GM19023 (cell line): ENCODE data around the gene OSBPL3.

ENCODE experiments used
- ATAC-seq: cut with Tn5 transposase; IDR thresholded peaks from one replicate; pipeline ENCODE4 v1.9.1; 2021; ENCODE audit warnings: mild to moderate bottlenecking, moderate library complexity; ENCODE audit not compliant: unreplicated experiment

OSBPL3 gene

DNA sequence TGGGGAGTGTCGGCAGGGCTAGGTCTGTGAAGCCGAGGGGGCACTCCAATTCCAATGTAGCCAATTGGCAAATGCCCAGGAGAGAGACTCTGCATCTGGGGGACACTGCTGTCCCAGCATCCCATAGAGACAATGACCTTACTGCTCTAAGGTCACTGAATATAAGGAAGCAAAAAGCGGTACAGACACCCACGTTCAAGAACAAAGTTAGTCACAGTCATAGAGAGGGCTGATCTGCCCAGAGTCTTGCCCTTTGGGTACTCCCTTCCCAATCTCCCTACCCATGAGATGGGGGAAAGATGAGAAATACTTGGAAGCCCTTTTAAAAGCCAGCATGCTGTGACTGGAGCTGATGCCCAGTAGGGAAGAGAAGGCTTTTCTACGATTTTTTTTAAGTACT lies 146.4 kb downstream of the OSBPL3 start:
- ATAC-seq, result no peak

GRCh38 chr7:24831240-24831639 lies 148.7 kb downstream of the OSBPL3 start:
- no peak for ATAC-seq

DNA sequence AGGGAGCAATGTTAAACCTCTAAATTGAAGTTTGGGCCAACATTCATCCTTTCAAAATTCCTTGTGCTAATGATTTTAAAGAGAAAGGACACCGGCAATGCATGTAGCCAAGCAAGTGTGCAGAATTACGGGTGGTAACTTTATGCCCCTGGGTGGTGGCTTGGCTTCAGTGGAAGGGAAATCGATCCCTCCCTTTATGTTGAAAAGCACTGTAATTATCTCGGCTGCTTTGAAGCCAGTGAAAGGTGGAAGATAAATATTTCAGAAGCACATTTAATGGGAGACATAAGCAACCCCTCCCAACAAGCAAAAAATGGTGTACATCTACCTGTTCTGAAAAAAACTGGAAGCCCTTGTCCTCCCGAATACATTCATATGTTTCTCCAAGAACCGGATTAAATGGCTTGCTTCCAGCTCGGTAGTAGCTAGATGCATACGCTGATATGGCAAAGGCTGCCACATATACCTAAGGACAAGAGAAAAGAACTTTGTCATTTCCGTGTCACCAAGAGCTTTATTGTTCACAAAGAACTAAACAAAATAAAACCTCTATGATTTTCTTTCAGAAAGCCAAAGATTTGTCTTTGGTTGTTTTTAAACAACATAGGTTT lies 149.4 kb downstream of the OSBPL3 start:
- no peak for ATAC-seq

- ATAC-seq, result no peak
These were observed 150.2 kb downstream of the OSBPL3 start for GRCh38 chr7:24829787-24830186.

DNA sequence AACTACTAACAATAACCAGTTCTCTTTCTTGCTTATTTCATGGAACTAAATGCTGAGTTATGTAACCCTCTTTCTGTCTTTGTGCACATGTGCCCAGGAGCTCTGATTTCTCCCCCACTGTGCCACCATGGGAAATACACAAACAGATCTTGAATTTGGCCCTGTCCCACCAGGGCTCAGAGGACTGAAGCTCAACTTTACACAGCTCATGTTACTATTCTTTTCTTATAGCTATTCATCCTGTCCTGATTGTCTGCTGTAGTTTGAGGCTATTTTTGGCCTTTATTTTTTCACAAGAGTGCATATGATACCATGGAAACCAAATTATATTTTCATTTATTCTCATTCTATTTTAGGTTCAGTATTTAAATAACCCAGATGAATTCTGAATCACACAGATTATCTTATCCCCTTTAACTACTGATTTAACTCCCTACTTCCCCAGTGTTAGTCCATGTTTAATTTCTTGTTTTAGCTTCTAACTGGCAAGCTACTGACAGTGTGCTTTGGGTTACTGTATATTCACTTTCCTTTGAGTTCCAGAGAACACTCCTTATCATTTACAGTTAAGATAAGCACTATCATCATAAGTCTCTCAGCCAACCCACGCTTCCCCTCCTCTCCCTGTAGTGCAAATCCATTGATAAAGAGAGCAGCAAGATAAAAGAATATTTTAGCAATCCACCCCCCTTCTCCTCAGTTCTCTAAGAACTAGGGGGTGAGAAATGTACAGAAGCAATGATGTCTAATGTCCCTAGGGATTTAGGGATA lies 150.9 kb downstream of the OSBPL3 start:
- no peak for ATAC-seq

DNA sequence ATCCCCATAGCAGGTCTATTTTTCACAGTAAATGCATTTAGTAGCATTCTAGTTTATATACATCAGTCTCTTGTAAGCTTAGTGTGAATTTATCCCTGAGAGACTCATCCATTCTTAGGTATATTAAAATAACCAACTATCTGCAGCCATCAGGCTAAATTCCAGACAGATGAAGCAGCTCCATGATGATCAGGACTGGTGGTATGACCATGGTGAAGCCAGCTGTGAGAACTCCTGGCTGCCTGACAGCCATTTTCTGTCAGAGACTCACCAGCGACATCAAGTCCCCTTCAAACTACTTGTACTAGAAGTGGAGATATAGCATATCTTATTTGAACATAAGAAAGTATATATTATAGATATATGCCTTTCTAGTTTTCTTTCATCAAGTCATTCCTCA lies 152.4 kb downstream of the OSBPL3 start:
- no peak for ATAC-seq

GRCh38 chr7:24827027-24827426 lies 153.0 kb downstream of the OSBPL3 start:
- ATAC-seq, result no peak

DNA sequence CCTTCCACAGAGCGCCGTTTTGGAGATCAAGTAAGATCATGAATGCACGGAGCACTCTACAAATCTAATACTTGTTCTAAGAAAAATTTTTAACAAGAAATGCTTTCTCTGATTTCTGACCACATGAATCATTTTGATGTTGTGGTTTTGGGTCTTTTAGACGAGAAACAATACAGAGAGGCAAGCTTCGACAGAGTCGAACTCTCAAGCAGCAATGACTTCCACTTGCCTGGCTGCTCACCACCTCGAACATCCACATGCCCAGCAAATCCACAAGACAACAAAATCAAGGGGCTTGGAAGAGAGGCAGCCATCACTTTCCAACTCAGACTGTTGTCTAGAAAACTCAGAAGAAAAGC lies 153.3 kb downstream of the OSBPL3 start:
- ATAC-seq, result no peak

DNA sequence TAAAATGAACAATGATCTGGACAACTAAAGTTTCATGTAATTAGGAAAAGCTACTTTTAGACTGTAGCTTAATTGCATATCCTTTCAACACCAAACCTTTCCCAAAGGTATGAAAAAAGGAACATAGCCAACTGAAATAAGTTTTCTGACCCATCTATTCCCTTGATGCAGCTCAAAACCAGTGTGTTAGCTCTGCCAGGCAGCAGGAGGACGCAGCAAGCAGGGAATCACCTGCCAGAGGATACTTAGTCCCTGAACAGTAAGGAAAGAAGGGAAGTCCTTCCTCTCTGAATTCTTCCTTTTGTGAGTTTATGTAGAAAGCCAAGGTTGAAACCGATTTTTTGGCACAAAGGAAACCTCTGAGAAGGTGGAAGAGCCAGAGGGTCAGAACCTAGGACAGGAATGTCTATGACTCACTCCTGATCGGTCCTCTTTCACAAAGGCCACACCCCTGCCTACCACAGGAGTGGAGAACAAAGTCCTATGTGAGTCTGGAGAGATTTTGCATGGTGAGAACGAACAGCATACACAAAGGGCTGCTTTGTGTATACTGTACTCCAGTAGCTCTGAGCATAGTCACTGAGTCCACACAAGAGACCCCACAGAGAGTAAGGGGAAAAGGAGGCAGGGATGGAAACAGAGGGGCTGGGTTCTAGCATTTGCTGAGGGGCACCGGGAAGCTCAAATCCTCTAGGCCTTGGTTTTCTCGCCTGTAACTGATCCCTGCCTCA lies 153.9 kb downstream of the OSBPL3 start:
- ATAC-seq, result no peak

- ATAC-seq, result no peak
These were observed 154.6 kb downstream of the OSBPL3 start for GRCh38 chr7:24825381-24825794.

- ATAC-seq, result no peak
These were observed 155.1 kb downstream of the OSBPL3 start for GRCh38 chr7:24824896-24825295.

DNA sequence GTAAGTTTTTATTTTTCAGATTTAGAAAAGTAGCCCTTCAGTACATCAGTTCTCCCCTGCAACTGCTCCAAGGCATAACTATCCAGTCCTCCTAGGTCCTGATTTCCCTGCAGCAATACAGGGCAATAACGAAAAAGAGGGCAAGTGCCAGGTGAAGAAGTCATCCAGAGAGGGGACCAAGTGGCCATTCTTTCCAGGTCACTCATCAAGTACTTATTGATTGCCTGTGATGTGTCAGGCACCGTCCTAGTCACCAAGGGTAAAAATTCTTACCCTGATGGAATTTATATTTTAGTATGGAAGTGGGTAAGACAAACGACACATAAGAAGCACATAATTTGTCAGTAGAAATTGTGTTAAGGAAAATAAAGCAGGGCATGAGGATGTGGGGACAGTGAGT lies 155.6 kb downstream of the OSBPL3 start:
- ATAC-seq, result no peak

GRCh38 chr7:24821754-24822054 lies 158.3 kb downstream of the OSBPL3 start:
- ATAC-seq, result no peak

DNA sequence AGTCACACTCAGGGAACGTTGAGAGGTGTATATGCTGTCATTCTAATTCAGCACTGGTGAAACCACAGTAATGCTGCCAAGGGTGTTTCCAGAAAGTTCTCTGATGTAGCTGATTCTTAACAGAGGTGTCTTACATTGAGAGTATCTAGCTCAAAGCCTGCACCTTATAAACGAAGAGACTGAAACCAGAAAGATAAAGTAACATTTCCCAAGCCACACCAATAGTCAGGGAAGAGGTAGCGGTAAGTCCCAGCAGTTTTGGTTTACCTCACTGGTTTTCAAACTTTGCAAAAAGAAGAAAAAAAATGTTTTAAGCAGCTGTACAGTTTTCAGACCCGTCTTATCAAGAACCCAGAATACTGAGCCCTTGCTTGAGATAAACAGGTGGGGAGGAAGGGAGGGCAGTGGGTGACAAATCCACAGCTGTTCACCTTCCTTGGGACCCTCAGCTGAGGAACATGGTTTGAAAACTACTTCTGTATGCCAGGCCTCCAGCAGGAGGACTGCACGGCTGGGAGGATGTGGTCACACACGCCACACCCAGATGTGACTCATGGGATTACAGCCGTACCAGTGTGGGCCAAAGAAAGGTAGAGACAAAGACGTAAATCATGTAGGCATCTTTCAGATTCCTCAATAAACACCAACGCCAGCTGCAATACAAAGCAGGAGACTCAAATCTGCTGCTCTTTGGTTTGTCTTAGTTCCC lies 158.8 kb downstream of the OSBPL3 start:
- ATAC-seq, result peak; percentile 83

GRCh38 chr7:24820730-24821044 lies 159.3 kb downstream of the OSBPL3 start:
- ATAC-seq, result no peak

DNA sequence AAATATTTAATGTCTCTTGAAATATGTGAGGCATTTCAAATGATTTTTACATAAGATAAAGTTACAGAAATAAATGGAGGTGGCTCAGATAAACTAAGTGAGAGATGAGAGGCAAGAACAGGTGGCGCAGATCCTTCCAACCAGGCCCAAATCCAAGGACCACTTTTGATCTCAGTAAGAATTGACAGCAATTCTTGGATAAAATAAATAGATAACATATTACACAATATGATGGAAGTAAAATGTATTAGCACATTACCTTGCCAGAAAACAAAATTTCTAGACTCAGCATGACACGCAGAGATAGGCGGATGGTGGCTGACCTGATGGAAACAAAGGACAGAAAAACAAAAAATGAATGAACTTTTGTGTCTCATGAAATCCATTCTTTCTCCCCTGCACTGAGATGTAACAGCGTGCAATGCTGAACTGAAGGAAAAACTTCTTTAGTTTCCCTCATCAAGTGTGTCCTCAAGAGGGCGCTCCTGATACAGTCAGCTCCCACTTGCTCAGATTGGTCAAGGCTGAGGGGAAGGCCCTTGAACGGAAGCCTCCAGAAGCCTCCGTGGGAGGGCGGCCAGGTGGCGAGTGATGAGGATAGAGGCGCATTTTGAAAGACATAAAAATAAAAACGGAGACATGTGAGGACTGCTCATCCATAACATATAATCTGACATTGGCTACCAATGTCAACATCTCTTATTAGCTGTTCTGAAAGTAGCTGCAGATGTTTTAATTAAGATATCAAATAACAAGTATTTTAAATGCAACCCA lies 159.9 kb downstream of the OSBPL3 start:
- peak; percentile 63 for ATAC-seq

- ATAC-seq, result no peak
These were observed 162.6 kb downstream of the OSBPL3 start for GRCh38 chr7:24817339-24817738.

- no peak for ATAC-seq
These were observed 163.1 kb downstream of the OSBPL3 start for GRCh38 chr7:24816868-24817267.

GRCh38 chr7:24812305-24812945 lies 167.6 kb downstream of the OSBPL3 start:
- peak; percentile 50 for ATAC-seq

- no peak for ATAC-seq
These were observed 171.5 kb downstream of the OSBPL3 start for GRCh38 chr7:24808518-24808917.

DNA sequence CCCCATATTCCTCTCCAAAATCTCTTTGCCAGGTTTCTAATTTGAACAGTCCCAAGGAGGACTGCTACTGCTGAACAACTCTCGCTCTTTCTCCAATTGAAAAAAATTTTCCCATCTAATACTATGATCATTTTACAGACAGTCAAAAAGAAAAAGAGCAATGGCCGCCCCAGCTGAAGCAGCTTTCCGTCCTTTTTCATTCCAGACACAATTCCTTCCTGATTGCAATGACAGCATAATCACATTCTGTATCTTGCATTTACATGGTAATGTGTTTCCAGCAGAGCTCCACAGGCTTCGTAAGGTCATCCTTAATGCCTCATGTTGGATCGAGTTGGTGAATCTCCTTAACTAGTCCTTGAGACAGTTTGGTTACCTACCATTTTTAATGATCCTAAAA lies 177.7 kb downstream of the OSBPL3 start:
- no peak for ATAC-seq
